Measurements from ENCODE around the gene STXBP5.
A peak's percentile ranks its signal among the peaks of the same experiment; 100 is the strongest.
"Not testable (repeated sequence)": the region's sequence is repeated elsewhere in the genome, so short reads cannot be mapped to it uniquely, and the experiment has no call there.

The STXBP5 gene

GRCh38 chr6:147246853-147247635 lies 42.8 kb downstream of the STXBP5 start:
- DNase-seq (ENCODE audit: low spot score), result no peak

DNA sequence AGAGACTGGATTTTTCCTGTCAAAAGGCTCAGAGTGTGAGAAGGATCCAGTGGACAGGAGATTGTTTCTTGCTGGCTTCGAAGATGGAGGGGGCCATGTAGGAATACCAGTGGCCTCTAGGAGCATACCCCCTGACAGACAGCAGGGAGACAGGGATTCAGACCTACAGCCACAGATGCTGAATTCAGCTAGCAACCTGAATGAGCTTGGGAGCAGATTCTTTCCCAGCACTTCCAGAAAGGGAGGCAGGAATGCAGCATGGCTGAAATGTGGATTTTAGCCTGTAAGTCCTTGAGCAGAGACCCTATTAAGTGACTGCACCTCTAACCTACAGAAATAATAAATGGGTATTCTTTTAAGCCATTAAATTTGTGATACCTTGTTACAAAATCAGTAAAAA lies 44.6 kb downstream of the STXBP5 start:
- no peak for DNase-seq (ENCODE audit: low spot score)

DNA sequence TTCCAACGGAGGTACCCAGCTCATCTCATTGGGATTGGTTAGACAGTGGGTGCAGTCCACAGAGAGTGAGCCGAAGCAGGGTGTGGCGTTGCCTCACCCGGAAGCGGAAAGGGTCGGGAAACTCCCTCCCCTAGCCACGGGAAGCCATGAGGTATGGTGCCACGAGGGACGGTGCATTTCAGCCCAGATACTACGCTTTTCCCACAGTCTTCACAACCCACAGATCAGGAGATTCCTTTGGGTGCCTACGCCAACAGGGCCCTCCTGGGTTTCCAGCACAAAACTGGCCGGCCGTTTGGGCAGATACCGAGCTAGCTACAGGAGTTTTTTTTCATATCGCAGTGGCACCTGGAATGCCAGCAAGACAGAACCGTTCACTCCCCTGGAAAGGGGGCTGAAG lies 46.9 kb downstream of the STXBP5 start:
- DNase-seq (ENCODE audit: low spot score), result no peak

GRCh38 chr6:147254929-147255473 lies 50.8 kb downstream of the STXBP5 start:
- DNase-seq (ENCODE audit: low spot score), result not testable (repeated sequence)

GRCh38 chr6:147255948-147256674 lies 51.9 kb downstream of the STXBP5 start:
- DNase-seq (ENCODE audit: low spot score), result no peak

GRCh38 chr6:147257760-147258159 lies 53.5 kb downstream of the STXBP5 start:
- no peak for DNase-seq (ENCODE audit: low spot score)

GRCh38 chr6:147260091-147260490 lies 55.9 kb downstream of the STXBP5 start:
- DNase-seq (ENCODE audit: low spot score), result no peak

DNA sequence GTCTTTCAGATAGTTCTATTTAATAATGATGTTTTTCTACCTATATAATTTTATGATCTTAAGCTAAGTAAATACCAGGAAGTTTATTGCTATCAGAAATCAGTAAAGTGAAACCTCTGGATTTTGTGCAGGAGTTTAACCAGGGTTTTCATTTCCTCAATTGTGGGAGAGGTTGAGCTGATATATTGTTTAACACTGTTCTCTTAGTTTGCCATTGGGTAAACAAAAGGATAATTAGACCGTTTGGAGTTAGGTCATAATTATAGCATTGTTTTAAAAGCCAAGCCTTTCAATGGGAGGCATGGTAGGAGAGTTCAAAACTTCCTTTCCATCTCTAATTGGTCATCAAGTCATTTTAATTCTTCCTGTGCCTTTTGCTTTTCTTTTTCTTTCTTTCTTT lies 58.7 kb downstream of the STXBP5 start:
- DNase-seq (ENCODE audit: low spot score), result peak; percentile 23

DNA sequence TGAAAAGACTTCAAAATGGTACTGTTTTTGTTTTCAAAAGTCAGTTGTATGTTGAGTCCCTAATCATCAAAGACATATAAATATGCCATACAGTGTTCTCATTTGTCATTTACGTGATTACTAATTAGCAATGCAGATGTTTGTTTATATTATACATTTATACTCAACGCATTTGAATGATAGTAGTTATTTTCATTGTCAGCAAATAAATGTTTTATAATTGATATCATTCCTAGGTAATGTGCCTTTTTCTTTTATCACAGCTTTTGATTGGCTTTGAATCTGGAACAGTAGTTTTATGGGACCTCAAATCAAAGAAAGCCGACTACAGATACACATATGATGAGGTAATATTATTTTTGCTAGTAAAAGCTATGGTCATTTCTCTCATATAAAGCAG lies 62.6 kb downstream of the STXBP5 start:
- DNase-seq (ENCODE audit: low spot score), result no peak

DNA sequence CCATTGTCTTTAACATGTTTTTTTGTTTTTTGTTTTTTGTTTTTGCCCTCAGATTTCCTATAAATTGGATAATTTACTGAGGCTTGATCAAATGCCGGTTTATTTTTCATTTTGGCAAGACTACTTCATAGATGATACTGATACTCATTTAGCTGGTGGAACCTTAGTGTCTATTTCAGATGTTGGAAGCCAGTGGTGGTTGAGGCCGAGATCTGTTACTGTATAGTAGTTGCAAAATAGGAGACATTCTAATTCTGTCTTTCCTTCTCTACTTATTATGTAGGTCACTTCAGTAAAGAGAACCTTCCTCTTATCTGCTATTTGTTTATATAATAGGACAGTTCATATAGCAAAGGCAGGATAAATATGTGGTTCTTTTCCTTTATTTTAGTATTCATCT lies 63.4 kb downstream of the STXBP5 start:
- no peak for DNase-seq (ENCODE audit: low spot score)

DNA sequence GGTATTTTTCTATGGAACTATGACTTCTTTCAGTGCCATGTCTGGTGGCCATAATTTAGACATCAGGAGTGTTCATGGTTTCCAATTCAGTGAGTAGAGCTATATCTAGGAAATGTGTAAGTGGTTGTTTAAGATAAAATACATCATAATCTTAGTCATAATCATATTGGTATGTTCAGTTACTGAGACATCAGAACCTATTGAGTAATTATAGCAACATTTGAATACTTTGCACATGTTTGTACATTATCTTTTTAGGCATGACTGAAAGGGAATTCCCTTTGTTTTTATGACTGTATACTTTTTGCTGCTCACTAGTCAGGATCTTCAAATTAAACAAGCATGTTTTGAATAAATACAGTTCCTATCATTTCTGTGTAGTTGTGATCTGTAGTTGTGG lies 64.0 kb downstream of the STXBP5 start:
- no peak for DNase-seq (ENCODE audit: low spot score)

DNA sequence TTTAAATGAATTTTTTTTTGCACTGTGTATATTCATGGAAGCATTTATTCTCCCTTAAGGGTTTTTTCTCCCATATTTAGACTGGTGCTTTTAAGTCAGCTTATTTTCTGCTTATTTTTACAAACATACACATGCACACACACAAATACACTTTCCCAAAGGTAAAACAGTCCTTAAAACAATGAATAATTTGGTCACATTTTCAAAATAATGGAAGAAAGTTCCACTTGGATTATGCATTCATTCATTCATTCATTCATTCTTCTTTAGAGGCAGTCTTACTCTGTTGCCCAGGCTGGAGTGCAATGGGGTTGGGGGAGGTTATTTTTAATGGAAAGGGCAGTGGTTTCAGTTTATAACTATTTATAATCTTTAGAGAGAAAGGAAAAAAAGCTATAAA lies 69.8 kb downstream of the STXBP5 start:
- no peak for DNase-seq (ENCODE audit: low spot score)

DNA sequence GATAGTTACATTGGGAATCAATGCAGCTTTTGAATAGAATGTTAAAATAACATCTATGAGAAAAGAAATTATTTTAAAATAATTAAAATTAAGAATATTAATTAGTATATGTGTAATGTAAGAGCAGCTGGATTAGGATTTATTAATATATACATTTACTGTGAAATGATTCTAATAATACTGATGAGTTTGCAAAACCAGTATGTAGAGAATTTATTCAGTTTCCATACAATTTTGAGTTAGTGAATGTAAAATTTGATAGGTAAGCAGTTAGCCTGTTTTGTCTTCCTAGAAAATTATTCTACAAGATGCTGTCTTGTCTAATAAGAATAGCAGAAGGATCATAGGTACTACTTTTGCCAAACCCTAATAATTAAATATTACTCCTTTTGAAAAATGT lies 70.6 kb downstream of the STXBP5 start:
- DNase-seq (ENCODE audit: low spot score), result no peak

- no peak for DNase-seq (ENCODE audit: low spot score)
These were observed 74.7 kb downstream of the STXBP5 start for GRCh38 chr6:147278891-147279290.

DNA sequence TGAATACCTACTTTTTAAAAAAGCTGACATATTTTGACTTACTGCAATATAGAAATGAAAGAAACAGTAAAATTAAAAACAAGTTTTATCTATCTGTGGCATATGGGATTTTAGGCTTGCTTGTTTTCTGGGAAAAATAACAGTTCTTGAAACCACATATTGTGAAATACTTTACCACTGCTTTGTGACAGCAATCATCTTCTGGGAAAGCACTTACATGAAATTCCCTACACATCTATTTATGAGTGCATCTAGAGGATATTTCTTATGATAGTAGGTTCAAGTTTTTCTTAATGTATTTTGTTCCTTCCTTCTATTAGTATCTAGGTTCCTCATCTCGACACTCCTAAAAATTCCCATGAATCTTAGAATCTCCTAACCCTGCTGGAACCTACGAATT lies 75.2 kb downstream of the STXBP5 start:
- DNase-seq (ENCODE audit: low spot score), result no peak

- peak; percentile 9 for DNase-seq (ENCODE audit: low spot score)
These were observed 77.8 kb downstream of the STXBP5 start for GRCh38 chr6:147281895-147282565.

GRCh38 chr6:147282566-147282959 lies 78.3 kb downstream of the STXBP5 start:
- DNase-seq (ENCODE audit: low spot score), result no peak

GRCh38 chr6:147283460-147283859 lies 79.2 kb downstream of the STXBP5 start:
- DNase-seq (ENCODE audit: low spot score), result no peak

GRCh38 chr6:147285087-147285855 lies 81.1 kb downstream of the STXBP5 start:
- peak; percentile 6 for DNase-seq (ENCODE audit: low spot score)

GRCh38 chr6:147287869-147288271 lies 83.7 kb downstream of the STXBP5 start:
- DNase-seq (ENCODE audit: low spot score), result peak; percentile 31

DNA sequence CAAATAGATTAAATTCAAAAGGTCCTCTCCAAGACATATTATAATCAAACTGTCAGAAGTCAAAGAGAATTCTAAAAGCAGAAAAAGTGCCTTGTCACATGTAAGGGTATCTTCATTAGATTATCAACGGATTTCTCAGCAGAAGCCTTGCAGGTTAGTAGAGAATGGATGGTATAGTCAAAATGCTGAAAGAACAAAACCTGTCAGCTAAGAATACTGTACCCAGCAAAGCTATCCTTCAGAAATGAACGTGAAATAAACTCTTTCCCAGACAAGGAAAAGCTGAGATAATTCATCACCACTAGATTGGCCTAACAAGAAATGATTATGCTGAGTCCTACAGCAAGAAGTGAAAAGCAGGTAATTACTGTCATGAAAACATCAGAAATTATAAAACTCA lies 92.9 kb downstream of the STXBP5 start:
- DNase-seq (ENCODE audit: low spot score), result no peak

Measured in LoVo (cell line).